ENCODE data around the gene REXO1.

The REXO1 gene

DNA sequence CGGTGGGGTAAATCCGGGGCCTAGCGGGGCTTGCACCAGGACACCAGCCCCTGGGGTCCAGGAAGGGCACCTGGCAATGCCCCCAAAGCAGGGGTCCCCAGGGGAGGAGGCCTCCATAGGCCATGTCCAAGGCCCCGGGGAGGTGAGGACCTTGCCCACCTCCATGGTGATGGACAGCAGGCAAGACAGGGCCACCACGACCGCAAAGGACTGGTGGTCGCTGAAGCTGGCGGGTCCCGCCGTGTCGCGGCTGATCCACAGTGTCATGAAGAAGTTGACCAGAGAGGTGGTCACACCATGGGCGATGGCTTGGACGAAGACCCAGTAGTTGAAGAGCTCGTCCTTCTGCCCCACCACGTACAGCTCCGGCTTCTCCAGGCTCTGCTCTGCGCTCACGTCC, 63.0 kb downstream of the REXO1 start:
- no peak overlapping the region for H3K4me3 ChIP-seq (ENCODE audit: low read length)
- DNase-seq (ENCODE audit: low read depth), result no peak
- no peak for TF ChIP-seq CTCF (conservative IDR thresholded peaks at IDR 0.05; ENCODE audit: low read depth, low read length)

DNA sequence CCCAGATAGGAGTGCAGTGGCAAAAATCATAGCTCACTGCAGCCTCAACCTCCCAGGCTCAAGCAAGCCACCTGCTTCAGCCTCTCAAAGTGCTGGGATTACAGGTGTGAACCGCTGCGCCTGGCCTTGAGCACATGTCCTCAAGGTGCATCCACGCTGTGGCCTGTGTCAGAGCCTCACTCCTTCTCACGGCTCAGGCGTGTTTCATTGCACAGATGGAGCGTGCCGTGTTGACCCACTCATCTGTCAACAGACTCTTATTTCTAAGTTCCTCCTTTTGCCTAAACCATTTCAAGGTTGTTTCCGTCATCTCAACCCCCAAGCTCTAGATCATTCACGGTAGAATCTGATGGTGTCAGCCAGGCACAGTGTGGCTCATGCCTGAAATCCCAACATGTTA, 64.4 kb downstream of the REXO1 start:
- H3K4me3 ChIP-seq (ENCODE audit: low read length), result no peak overlapping the region
- TF ChIP-seq CTCF (conservative IDR thresholded peaks at IDR 0.05; ENCODE audit: low read depth, low read length), result no peak
- DNase-seq (ENCODE audit: low read depth), result no peak

- H3K4me3 ChIP-seq (ENCODE audit: low read length), result no peak overlapping the region
- DNase-seq (ENCODE audit: low read depth), result no peak
- no peak for TF ChIP-seq CTCF (conservative IDR thresholded peaks at IDR 0.05; ENCODE audit: low read depth, low read length)
Observed at GRCh38 chr19:1783354-1783753, 64.9 kb downstream of the REXO1 start.

GRCh38 chr19:1782521-1782920, 65.8 kb downstream of the REXO1 start:
- H3K4me3 ChIP-seq (ENCODE audit: low read length), result no peak overlapping the region
- DNase-seq (ENCODE audit: low read depth), result no peak
- no peak for TF ChIP-seq CTCF (conservative IDR thresholded peaks at IDR 0.05; ENCODE audit: low read depth, low read length)

GRCh38 chr19:1780272-1780958, 67.9 kb downstream of the REXO1 start:
- TF ChIP-seq CTCF (conservative IDR thresholded peaks at IDR 0.05; ENCODE audit: low read depth, low read length), result peak; percentile 10
- no peak for DNase-seq (ENCODE audit: low read depth)
- H3K4me3 ChIP-seq (ENCODE audit: low read length), result no peak overlapping the region

GRCh38 chr19:1779574-1779973, 68.7 kb downstream of the REXO1 start:
- H3K4me3 ChIP-seq (ENCODE audit: low read length), result no peak overlapping the region
- DNase-seq (ENCODE audit: low read depth), result no peak
- no peak for TF ChIP-seq CTCF (conservative IDR thresholded peaks at IDR 0.05; ENCODE audit: low read depth, low read length)

DNA sequence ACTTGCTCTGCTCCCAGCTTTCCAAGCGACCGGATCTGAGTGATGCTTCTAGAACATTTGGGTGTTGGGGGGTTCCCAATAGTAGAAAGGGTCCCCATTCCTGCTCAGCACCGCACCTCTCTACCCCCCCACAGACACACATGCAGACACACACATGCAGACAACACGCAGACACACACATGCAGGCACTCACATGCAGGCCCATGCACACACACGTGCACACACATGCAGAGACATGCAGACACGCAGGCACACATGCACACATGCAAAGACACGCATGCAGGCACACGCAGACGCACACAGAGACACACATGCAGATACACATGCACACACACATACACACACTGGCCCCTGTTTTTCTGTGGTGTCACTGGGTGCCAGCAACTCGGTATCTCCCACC, 71.1 kb downstream of the REXO1 start:
- TF ChIP-seq CTCF (conservative IDR thresholded peaks at IDR 0.05; ENCODE audit: low read depth, low read length), result no peak
- H3K4me3 ChIP-seq (ENCODE audit: low read length), result no peak overlapping the region
- DNase-seq (ENCODE audit: low read depth), result no peak

Data from retinal pigment epithelial cell (primary cell).